Central memory CD8-positive, alpha-beta T cell (primary cell): Measurements from ENCODE around the gene DIAPH2.

Experiments used
- ATAC-seq: fragments of 150-1000 bp; cut with Tn5 transposase; replicated peaks from 2 replicates; pipeline ENCODE4 v1.10.0; 2022; ENCODE audit warnings: mild to moderate bottlenecking, moderate FRiP score, moderate number of reproducible peaks; ENCODE audit not compliant: poor library complexity, severe bottlenecking; ENCODE audit errors: extremely low read depth
- DNase-seq, 2 donors: peaks; one replicate each; pipeline ENCODE4 v3.0.0; 2021; ENCODE audit warnings: low spot score in 2 of 2
- H3K27ac Mint-ChIP-seq: one replicate; pipeline ENCODE4 v1.8.0; 2022; ENCODE audit warnings: low read depth, mild to moderate bottlenecking, moderate library complexity, mixed read lengths
- H3K27me3 Mint-ChIP-seq: one replicate; pipeline ENCODE4 v1.8.0; 2022; ENCODE audit warnings: mixed read lengths
- H3K36me3 Mint-ChIP-seq: one replicate; pipeline ENCODE4 v1.8.0; 2022; ENCODE audit warnings: mild to moderate bottlenecking, moderate library complexity, mixed read lengths; ENCODE audit not compliant: insufficient read depth
- H3K4me1 Mint-ChIP-seq: one replicate; pipeline ENCODE4 v1.8.0; 2022; ENCODE audit warnings: mixed read lengths
- H3K4me3 Mint-ChIP-seq: one replicate; pipeline ENCODE4 v1.8.0; 2022; ENCODE audit warnings: mild to moderate bottlenecking, moderate library complexity, mixed read lengths
- H3K9me3 Mint-ChIP-seq: one replicate; pipeline ENCODE4 v1.8.0; 2022; ENCODE audit warnings: mixed read lengths

The DIAPH2 gene

GRCh38 chrX:97479106-97479890 lies 794.7 kb downstream of the DIAPH2 start:
- H3K4me1 Mint-ChIP-seq, result no peaks in the 10 kb centered on the region
- no peaks in the 10 kb centered on the region for H3K9me3 Mint-ChIP-seq
- H3K4me3 Mint-ChIP-seq, result no peak overlapping the region
- H3K27me3 Mint-ChIP-seq, result no peaks in the 10 kb centered on the region
- no peak overlapping the region for H3K27ac Mint-ChIP-seq
- H3K36me3 Mint-ChIP-seq, result peaks cover 2% of the 10 kb centered on the region
- ATAC-seq (no peak), DNase-seq (no peak)

GRCh38 chrX:97481228-97481627 lies 796.6 kb downstream of the DIAPH2 start:
- no peak overlapping the region for H3K4me3 Mint-ChIP-seq
- no peaks in the 10 kb centered on the region for H3K27me3 Mint-ChIP-seq
- H3K4me1 Mint-ChIP-seq, result no peaks in the 10 kb centered on the region
- H3K9me3 Mint-ChIP-seq, result no peaks in the 10 kb centered on the region
- no peak overlapping the region for H3K27ac Mint-ChIP-seq
- H3K36me3 Mint-ChIP-seq, result peaks cover 2% of the 10 kb centered on the region
- no peak for DNase-seq
- no peak for ATAC-seq

GRCh38 chrX:97482666-97483300 lies 798.1 kb downstream of the DIAPH2 start:
- ATAC-seq (no peak), DNase-seq (no peak)
- Mint-ChIP-seq H3K36me3 (peaks cover 2% of the 10 kb centered on the region), H3K4me1 (no peaks in the 10 kb centered on the region), H3K27ac (no peak overlapping the region), H3K4me3 (no peak overlapping the region), H3K9me3 (no peaks in the 10 kb centered on the region), H3K27me3 (no peaks in the 10 kb centered on the region)

- H3K36me3 Mint-ChIP-seq, result no peaks in the 10 kb centered on the region
- H3K4me3 Mint-ChIP-seq, result no peak overlapping the region
- no peak for ATAC-seq
- H3K4me1 Mint-ChIP-seq, result no peaks in the 10 kb centered on the region
- DNase-seq, result no peak
- no peaks in the 10 kb centered on the region for H3K27me3 Mint-ChIP-seq
- H3K9me3 Mint-ChIP-seq, result no peaks in the 10 kb centered on the region
- H3K27ac Mint-ChIP-seq, result no peak overlapping the region
These were observed 806.0 kb downstream of the DIAPH2 start for GRCh38 chrX:97490656-97491055.

GRCh38 chrX:97494756-97495372 lies 810.2 kb downstream of the DIAPH2 start:
- Mint-ChIP-seq H3K36me3 (no peaks in the 10 kb centered on the region), H3K9me3 (no peaks in the 10 kb centered on the region)
- no peak for ATAC-seq

GRCh38 chrX:97498093-97498492 lies 813.5 kb downstream of the DIAPH2 start:
- Mint-ChIP-seq H3K4me1 (no peaks in the 10 kb centered on the region), H3K9me3 (no peaks in the 10 kb centered on the region), H3K27ac (no peak overlapping the region), H3K4me3 (no peak overlapping the region), H3K36me3 (no peaks in the 10 kb centered on the region), H3K27me3 (no peaks in the 10 kb centered on the region)
- ATAC-seq (no peak), DNase-seq (no peak)

More at GRCh38 chrX:97494756-97495372, 810.2 kb downstream of the DIAPH2 start:
- Mint-ChIP-seq H3K27ac (no peak overlapping the region), H3K4me1 (no peaks in the 10 kb centered on the region), H3K27me3 (no peaks in the 10 kb centered on the region), H3K4me3 (no peak overlapping the region)
- no peak for DNase-seq

- Mint-ChIP-seq H3K27ac (no peak overlapping the region), H3K36me3 (no peaks in the 10 kb centered on the region), H3K9me3 (no peaks in the 10 kb centered on the region), H3K27me3 (no peaks in the 10 kb centered on the region), H3K4me1 (no peaks in the 10 kb centered on the region), H3K4me3 (no peak overlapping the region)
- DNase-seq (no peak), ATAC-seq (no peak)
These were observed 819.8 kb downstream of the DIAPH2 start for GRCh38 chrX:97504431-97504830.

GRCh38 chrX:97517763-97518162 lies 833.1 kb downstream of the DIAPH2 start:
- H3K27ac Mint-ChIP-seq, result no peak overlapping the region
- ATAC-seq (no peak), DNase-seq (no peak)

GRCh38 chrX:97522307-97522706 lies 837.7 kb downstream of the DIAPH2 start:
- Mint-ChIP-seq H3K4me3 (no peak overlapping the region), H3K36me3 (peaks cover 2% of the 10 kb centered on the region), H3K4me1 (no peaks in the 10 kb centered on the region), H3K27me3 (no peaks in the 10 kb centered on the region), H3K9me3 (no peaks in the 10 kb centered on the region), H3K27ac (no peak overlapping the region)
- no peak for DNase-seq
- no peak for ATAC-seq

More at GRCh38 chrX:97517763-97518162, 833.1 kb downstream of the DIAPH2 start:
- no peaks in the 10 kb centered on the region for H3K4me1 Mint-ChIP-seq
- H3K27me3 Mint-ChIP-seq, result no peaks in the 10 kb centered on the region
- no peaks in the 10 kb centered on the region for H3K9me3 Mint-ChIP-seq
- no peak overlapping the region for H3K4me3 Mint-ChIP-seq
- peaks cover 2% of the 10 kb centered on the region for H3K36me3 Mint-ChIP-seq

GRCh38 chrX:97524340-97524739 lies 839.7 kb downstream of the DIAPH2 start:
- Mint-ChIP-seq H3K4me3 (no peak overlapping the region), H3K36me3 (peaks cover 3% of the 10 kb centered on the region), H3K27ac (no peak overlapping the region)

GRCh38 chrX:97524997-97525396 lies 840.4 kb downstream of the DIAPH2 start:
- no peak overlapping the region for H3K4me3 Mint-ChIP-seq
- peaks cover 16% of the 10 kb centered on the region for H3K9me3 Mint-ChIP-seq
- peaks cover 5% of the 10 kb centered on the region for H3K36me3 Mint-ChIP-seq
- no peak for ATAC-seq
- DNase-seq, result no peak
- H3K4me1 Mint-ChIP-seq, result no peaks in the 10 kb centered on the region
- no peaks in the 10 kb centered on the region for H3K27me3 Mint-ChIP-seq
- H3K27ac Mint-ChIP-seq, result no peak overlapping the region

More at GRCh38 chrX:97524340-97524739, 839.7 kb downstream of the DIAPH2 start:
- no peaks in the 10 kb centered on the region for H3K4me1 Mint-ChIP-seq
- ATAC-seq (no peak), DNase-seq (no peak)
- no peaks in the 10 kb centered on the region for H3K27me3 Mint-ChIP-seq
- peaks cover 10% of the 10 kb centered on the region for H3K9me3 Mint-ChIP-seq

- Mint-ChIP-seq H3K27ac (no peak overlapping the region), H3K36me3 (peaks cover 3% of the 10 kb centered on the region), H3K27me3 (no peaks in the 10 kb centered on the region), H3K4me3 (no peak overlapping the region), H3K4me1 (no peaks in the 10 kb centered on the region), H3K9me3 (peaks cover 21% of the 10 kb centered on the region)
- ATAC-seq (no peak), DNase-seq (no peak)
These were observed 841.3 kb downstream of the DIAPH2 start for GRCh38 chrX:97525981-97526380.

GRCh38 chrX:97527725-97528124 lies 843.1 kb downstream of the DIAPH2 start:
- Mint-ChIP-seq H3K4me1 (no peaks in the 10 kb centered on the region), H3K27ac (no peak overlapping the region), H3K36me3 (peaks cover 3% of the 10 kb centered on the region), H3K9me3 (peaks cover 22% of the 10 kb centered on the region), H3K27me3 (no peaks in the 10 kb centered on the region), H3K4me3 (no peak overlapping the region)
- DNase-seq (no peak), ATAC-seq (no peak)
